Activated naive CD4-positive, alpha-beta T cell treated with anti-CD3 and anti-CD28 coated beads, Interleukin-2, amount 50 U/mL, for 16 hours (primary cell): ENCODE data around the gene DDX28.
"Not testable (repeated sequence)": the region's sequence is repeated elsewhere in the genome, so short reads cannot be mapped to it uniquely, and the experiment has no call there.

Source experiments
- DNase-seq: peaks from one replicate; pipeline ENCODE4 v3.0.0-alpha.2; 2020

Gene DDX28

GRCh38 chr16:68037841-68038597 lies 15.0 kb upstream of the DDX28 start:
- no peak for DNase-seq

GRCh38 chr16:68035227-68035626 lies 12.2 kb upstream of the DDX28 start:
- DNase-seq: no peak

- DNase-seq: no peak
Observed at GRCh38 chr16:68033101-68033500, 10.1 kb upstream of the DDX28 start.

GRCh38 chr16:68031951-68032350 lies 8.9 kb upstream of the DDX28 start:
- DNase-seq: no peak

DNA sequence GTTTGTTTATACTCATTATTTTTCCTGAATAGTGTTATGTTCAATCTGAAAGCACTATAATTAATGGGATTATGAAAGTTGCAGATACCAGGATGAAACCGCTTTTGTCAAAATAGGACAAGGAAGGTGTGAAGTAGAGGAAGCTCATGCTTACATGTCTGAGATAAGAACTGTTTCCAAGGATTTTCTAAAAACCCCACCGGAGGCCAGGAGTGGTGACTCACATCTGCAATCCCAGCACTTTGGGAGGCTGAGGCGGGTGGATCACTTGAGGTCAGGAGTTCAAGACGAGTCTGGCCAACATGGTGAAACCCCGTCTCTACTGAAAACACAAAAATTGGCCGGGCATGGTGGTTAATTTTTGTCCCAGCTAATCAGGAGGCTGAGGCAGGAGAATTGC lies 7.1 kb upstream of the DDX28 start:
- not testable (repeated sequence) for DNase-seq

- DNase-seq: no peak
Observed at GRCh38 chr16:68028996-68029395, 6.0 kb upstream of the DDX28 start.

GRCh38 chr16:68022278-68022727 lies 729 bp downstream of the DDX28 start:
- DNase-seq: no peak

GRCh38 chr16:68021490-68021889 lies 1.5 kb downstream of the DDX28 start:
- no peak for DNase-seq

DNA sequence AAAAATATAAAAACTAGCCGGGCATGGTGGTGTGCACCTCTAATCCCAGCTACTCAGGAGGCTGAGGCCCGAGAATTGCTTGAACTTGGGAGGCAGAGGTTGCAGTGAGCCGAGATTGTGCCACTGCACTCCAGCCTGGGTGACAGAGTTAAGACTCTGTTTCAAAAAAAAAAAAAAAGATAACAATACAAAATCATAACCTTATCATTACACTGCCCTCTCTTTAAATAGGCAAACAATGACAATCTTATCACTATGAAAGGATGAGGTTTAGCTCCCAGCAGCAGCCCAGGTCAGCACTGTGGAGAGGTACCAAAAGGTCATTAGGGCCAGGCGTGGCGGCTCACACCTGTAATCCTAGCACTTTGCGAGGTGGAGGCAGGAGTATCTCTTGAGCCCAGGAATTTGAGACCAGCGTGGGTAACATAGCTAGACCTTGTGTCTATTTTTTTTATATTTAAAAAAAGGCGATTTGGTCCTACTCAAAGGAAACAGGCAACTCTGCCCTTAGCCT lies 3.8 kb downstream of the DDX28 start:
- DNase-seq: no peak

DNA sequence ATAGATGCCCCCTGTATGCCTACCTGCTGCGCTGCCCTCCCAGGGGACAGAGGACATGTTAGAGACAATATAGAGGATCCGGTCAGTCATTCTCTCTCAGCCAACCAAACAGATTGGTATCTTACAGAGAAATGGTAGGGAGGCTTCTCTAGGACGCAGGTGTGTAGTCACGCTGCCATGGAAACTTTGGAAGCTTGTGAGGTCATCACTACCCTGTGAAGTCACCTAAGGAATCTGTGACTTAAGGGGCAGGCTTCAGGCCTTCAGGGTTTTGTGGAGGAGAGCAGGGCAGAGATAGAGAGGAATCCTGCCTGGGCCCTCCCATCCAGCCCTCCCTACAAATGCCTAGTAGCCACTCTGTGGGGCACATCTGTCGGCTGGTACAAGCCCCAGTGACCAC lies 7.4 kb downstream of the DDX28 start, which contains the start of gene DPEP2NB:
DPEP2NB (minus strand) TSS at position 231 of the 400 bp plus-strand sequence; CDS start at position 90, 141 bp downstream.
- DNase-seq: no peak

DNA sequence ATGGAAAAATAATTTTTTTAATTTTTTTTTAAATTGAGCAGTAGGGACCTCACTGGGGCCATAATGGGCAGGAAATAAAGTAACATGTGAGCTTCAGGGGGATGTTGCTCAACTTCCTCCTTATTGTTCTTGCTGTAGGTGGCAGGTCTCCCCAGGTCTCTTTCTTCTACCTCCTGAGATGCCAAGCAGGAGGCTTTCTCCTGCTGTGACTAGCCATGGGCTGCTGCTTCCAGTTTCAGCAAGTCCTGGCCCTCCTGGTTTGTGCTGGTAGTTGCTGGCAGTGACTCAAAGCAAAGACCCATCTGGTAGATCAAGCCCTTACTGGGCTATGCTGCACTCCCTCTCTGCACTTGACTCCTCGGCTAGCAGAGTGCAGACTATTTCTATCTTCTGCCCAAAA lies 9.6 kb downstream of the DDX28 start:
- DNase-seq: no peak

DNA sequence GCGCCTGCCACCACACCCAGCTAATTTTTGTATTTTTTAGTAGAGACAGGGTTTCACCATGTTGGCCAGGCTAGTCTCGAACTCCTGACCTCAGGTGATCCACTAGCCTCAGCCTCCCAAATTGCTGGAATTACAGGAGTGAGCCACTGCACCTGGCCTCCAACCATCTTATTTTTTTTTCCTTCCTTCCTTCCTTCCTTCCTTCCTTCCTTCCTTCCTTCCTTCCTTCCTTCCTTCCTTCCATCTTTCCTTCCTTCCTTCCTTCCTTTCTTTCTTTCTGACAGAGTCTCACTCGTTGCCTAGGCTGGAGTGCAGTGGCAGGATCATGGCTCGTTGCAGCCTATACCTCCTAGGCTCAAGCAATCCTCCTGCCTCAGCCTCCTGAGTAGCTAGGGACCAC lies 13.2 kb downstream of the DDX28 start:
- not testable (repeated sequence) for DNase-seq

DNA sequence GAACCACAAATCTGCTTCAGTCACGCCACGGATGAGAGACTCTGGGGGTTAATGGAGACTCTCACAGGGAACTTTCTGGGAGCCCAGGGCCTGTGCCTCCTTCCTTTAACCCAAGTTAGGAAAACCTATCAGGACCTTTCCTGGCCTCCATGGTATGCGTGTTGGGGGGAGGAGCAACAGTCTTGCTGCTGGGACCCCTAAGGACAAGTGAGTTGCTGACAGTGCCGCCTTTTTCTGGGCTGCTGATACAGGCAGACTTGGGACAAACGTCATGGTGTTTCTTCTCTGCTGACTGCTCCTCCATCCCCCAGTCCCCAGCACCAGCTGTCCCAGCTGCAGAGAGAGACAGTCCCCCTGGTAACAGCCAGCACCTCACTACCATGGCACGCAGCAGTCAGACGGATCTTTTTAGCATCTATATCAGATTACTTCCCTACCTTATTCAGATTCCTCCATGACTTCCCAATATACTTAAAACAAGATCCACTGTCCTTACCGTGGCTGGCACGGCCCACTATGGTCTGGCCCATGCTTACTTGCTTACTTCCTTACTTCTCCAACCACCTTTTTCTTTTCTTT lies 13.8 kb downstream of the DDX28 start:
- no peak for DNase-seq

GRCh38 chr16:68005786-68006286 lies 17.2 kb downstream of the DDX28 start:
- no peak for DNase-seq

DNA sequence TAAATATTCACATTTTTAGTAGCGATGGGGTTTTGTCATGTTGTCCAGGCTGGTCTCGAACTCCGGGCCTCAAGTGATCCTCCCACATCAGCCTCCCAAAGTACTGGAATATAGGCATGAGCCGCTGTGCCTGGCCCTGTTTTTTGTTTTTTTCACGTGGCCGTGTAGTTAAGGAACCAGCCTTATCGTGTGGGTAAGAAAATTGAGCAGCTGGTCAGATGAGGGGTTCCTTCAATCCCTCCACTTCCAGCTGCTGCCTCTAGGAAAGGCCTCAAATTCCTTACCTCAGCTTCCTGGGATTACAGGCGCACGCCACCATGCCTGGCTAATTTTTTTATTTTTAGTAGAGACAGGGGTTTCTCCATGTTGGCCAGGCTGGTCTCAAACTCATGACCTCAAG lies 17.8 kb downstream of the DDX28 start:
- DNase-seq: no peak

- no peak for DNase-seq
Observed at GRCh38 chr16:68003031-68003430, 20.0 kb downstream of the DDX28 start.

DNA sequence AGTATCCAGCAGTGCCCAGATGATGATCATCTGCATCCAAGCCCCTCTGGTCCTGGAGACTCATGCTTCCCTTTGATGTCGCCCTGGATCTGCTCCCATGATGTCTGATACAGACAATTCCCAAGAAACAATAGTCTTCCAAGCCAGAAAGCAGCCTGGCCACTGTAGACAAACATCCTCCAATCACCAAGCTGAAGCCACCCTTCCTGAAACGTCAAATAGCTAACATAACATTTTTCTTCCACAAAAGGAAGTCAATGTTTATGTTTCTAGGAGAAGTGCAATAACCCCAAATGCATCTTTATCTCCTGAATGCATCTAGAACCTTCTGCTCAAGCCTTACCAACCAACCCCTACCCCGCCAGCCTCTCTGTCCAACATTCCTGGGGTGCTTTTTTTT lies 22.6 kb downstream of the DDX28 start:
- DNase-seq: no peak

DNA sequence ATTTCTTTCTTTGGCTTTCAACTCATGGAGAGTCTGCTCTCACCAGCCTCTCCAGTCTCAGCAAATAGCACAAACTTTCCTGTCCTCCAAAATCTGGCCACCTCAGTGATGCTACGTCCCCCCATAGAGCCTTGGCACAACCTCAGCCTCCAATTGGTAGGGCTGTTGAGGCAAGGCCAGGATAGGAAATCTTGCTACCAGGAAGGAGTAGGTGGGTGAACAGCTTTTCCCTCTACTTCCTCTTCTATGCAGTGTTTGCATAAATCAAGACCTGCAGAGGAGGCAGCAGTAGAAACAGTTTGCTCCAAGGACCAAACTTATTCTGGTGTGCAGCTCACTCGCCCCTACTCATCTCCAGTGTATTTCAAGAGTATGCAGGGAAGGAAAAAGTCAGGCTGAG lies 23.0 kb downstream of the DDX28 start:
- DNase-seq: no peak

GRCh38 chr16:67998779-67999688 lies 24.0 kb downstream of the DDX28 start, which contains the start of gene DPEP2:
Gene DPEP2, minus strand, starts transcription at chr16:67999484. Its CDS starts 6,272 bp downstream, at chr16:67993212.
- DNase-seq: peak; percentile 36

- not testable (repeated sequence) for DNase-seq
Observed at GRCh38 chr16:67998231-67998778, 24.7 kb downstream of the DDX28 start.

- DNase-seq: no peak
Observed at GRCh38 chr16:67996666-67997065, 26.4 kb downstream of the DDX28 start.

DNA sequence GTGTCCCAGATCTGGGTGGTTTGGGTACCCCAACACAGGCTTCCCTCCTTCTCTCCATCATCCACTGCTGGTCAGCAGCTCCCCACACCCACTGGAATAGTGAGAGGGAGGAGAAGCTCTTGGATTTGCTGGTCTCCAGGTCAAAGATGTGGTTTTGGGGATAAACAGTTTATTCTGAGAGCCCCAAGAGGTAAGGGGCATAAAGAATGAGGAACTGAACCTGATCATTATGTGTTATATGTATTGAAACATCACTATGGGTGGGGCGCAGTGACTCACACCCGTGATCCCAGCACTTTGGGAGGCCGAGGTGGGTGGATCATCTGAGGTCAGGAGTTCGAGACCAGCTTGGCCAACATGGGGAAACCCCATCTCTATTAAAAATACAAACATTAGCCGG lies 27.6 kb downstream of the DDX28 start:
- DNase-seq: peak; percentile 35

DNA sequence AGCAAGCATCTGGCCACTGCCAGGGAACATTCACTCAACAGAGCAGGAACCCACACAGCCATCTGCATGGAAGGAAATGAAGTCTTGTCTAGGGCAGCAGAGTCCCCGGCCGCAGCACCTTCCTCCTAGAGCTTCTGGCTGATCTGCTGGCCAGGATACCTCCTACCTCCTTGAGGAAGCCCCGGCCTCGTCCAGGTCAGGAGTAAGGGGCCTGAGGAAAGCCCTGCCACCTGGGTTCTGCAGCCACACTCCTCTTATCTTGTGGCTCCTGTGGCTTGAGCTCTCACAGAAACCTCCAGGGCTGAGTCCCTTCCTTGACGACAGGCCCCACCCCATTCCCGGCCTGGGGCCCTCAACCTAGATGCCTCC lies 29.0 kb downstream of the DDX28 start:
- DNase-seq: not testable (repeated sequence)
